Measurements from ENCODE around the gene KDM4B. TPM values are rescaled to one million over a fixed set of nuclear protein-coding genes. Genes with fewer than 3 reads are reported as not detected.

KDM4B gene
- polyA plus RNA-seq, 1 of the 3 experiments (the other 2 are of a cell fraction) = 12.2 TPM

DNA sequence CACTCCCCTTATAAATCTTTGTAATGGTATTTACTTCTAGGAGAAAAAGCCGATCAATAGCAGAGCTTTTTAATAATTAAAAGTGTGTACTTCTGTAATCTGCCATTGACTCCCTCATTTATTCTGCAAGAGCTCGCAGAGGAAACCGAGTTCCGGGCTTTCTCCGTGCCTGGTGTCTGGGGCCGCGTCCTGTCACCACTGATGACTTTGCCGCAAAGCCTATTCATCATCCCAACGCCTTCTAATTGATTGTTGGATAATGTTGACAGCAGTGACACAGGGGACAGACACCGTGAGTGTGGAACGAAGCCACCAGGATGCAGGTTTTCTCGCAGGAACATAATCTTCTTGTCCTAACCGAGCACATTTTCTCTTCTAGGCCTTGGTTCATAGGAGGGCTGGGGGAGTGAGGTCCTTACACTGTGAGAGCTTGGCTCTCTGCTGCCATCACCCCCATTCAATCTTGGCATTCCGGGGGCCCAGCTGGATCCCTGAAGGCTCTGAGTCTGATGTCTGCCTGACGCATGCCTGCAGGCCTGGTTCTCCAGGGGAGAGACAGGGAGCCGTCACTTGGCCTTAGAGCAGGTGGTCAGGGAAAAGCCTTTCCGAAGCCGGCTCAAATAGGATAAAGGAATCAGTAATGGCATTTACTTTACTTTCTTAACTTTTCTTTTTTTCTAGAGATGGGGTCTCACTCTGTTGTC is 110.3 kb downstream of the KDM4B start:
- ChIA-PET CTCF (interaction anchor here (0.9 to 1.9 kb wide), 4 partner anchors 10 to 59 kb away, joined by 3 to 7 read pairs (median 4); no protein-coding TSS in a partner anchor), POLR2A (interaction anchor here (0.6 kb wide), 1 partner anchor 37 kb away, joined by 5 read pairs; no protein-coding TSS in a partner anchor)

DNA sequence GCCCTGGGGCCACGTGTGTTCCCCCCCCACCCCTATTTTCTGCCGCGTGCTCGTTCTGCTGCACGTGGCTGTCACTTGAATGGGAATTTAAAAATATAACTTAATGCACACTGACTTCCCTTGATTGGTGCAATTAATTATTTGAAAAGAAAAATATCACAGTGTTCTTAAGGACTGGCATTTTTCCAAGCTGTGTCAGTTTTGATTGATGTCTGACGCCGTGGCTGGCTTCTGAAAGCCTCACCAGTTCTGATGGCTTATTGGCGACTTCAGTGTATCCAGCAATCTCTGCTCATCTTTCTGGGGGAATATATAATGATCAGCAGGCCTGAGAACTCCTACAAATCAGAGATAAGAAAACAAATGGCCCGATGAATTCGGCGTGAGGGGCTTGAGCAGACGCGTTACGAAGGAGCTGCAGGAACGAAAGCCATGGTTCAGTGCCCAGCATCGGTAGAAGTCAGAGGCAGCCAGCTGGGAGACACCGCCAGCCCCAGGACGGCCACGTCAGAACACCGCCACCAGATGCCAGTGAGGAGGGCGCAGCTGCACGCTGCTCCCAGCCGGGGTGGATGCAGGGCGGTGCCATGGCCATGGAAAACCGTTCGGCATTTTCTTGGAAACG is 111.2 kb downstream of the KDM4B start:
- ChIA-PET POLR2A (no interaction called here), CTCF (interaction anchor here (0.8 to 1.9 kb wide), 7 partner anchors 9 to 58 kb away, joined by 3 to 7 read pairs (median 4); no protein-coding TSS in a partner anchor)
- WGBS (ENCODE audit: low lambda C conversion rate) = 79% methylated on average over 27 of the region's 27 CpGs
- H4K20me1 ChIP-seq (ENCODE audit: insufficient read depth) = 0 out of 2 replicates have a peak, but pooled peaks cover 4% of the 10 kb centered on the region
- H3K9ac ChIP-seq = no peak overlapping the region
- no peak overlapping the region for H3K4me3 ChIP-seq (ENCODE audit: low read depth in 2 of 2, low read length in 1 of 2)
- no peaks in the 10 kb centered on the region for H3K9me3 ChIP-seq
- TF ChIP-seq, protein P1, sequence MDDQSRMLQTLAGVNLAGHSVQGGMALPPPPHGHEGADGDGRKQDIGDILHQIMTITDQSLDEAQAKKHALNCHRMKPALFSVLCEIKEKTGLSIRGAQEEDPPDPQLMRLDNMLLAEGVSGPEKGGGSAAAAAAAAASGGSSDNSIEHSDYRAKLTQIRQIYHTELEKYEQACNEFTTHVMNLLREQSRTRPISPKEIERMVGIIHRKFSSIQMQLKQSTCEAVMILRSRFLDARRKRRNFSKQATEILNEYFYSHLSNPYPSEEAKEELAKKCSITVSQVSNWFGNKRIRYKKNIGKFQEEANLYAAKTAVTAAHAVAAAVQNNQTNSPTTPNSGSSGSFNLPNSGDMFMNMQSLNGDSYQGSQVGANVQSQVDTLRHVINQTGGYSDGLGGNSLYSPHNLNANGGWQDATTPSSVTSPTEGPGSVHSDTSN (IDR thresholded peaks at IDR 0.05) = peak; percentile 54
- TF ChIP-seq EP300 (IDR thresholded peaks at IDR 0.05; ENCODE audit: borderline replicate concordance in 1 of 2, low read depth in 1 of 2, low read length in 1 of 2) (peak in 1 of 2 experiments; percentile 56; a peak in 1 of 4 replicates), FOXJ3 (CRISPR knock-in tag; IDR thresholded peaks at IDR 0.05) (peak; percentile 16; the same call in 1 of the 2 replicates), GATA2 (CRISPR knock-in tag; IDR thresholded peaks at IDR 0.05) (peak; percentile 93), SMC3 (IDR thresholded peaks at IDR 0.05; ENCODE audit: low read depth, low read length) (peak; percentile 8; the same call in 1 of the 2 replicates), POLR2AphosphoS5 (IDR thresholded peaks at IDR 0.05; ENCODE audit: low read depth, low read length) (no peak), RFX5 (IDR thresholded peaks at IDR 0.05; ENCODE audit: low read length) (no peak), MXI1 (IDR thresholded peaks at IDR 0.05; ENCODE audit: low read depth, low read length) (peak; percentile 83), NFIC (IDR thresholded peaks at IDR 0.05; ENCODE audit: borderline replicate concordance) (no peak), GABPA (IDR thresholded peaks at IDR 0.05; ENCODE audit: low read depth) (no peak), RCOR1 (IDR thresholded peaks at IDR 0.05; ENCODE audit: low read length) (peak; percentile 65), RAD21 (IDR thresholded peaks at IDR 0.05; ENCODE audit: low read length) (peak; percentile 43)
- TF ChIP-seq, protein P2, sequence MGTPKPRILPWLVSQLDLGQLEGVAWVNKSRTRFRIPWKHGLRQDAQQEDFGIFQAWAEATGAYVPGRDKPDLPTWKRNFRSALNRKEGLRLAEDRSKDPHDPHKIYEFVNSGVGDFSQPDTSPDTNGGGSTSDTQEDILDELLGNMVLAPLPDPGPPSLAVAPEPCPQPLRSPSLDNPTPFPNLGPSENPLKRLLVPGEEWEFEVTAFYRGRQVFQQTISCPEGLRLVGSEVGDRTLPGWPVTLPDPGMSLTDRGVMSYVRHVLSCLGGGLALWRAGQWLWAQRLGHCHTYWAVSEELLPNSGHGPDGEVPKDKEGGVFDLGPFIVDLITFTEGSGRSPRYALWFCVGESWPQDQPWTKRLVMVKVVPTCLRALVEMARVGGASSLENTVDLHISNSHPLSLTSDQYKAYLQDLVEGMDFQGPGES (IDR thresholded peaks at IDR 0.05; ENCODE audit: low read depth, low read length) = no peak
- no peak overlapping the region for H2AFZ ChIP-seq (ENCODE audit: low read depth)
- H3F3A ChIP-seq (replicated peaks; ENCODE audit: insufficient read depth) = no peaks in the 10 kb centered on the region
- H3K79me2 ChIP-seq (ENCODE audit: insufficient read depth) = no peaks in the 10 kb centered on the region
- peaks cover 3 to 12% of the 10 kb centered on the region in 2 experiments; a peak in 2 of 4 replicates for H3K4me1 ChIP-seq (ENCODE audit: control insufficient read depth in 1 of 2, insufficient read depth in 2 of 2, low read depth in 1 of 2, low read length in 1 of 2)
- peak; percentile 95 for DNase-seq
- no peak overlapping the region for H3K4me2 ChIP-seq
- no peaks in the 10 kb centered on the region for H3K9me2 ChIP-seq
- H3K27ac ChIP-seq (ENCODE audit: low read depth in 2 of 2, low read length in 1 of 2) = peak overlapping the region in 1 of 2 experiments; percentile 69; a peak in 2 of 4 replicates
- no peaks in the 10 kb centered on the region for H3K27me3 ChIP-seq (ENCODE audit: insufficient read depth)
- peaks cover 0 to 56% of the 10 kb centered on the region in 2 experiments for H3K36me3 ChIP-seq (replicated peaks in 1 of 2; ENCODE audit: control insufficient read depth in 1 of 2, insufficient read depth in 2 of 2, low read length in 1 of 2)

More for the DNA sequence above, 110.3 kb downstream of the KDM4B start:
- no peaks in the 10 kb centered on the region for H3K79me2 ChIP-seq (ENCODE audit: insufficient read depth)
- peaks cover 0 to 56% of the 10 kb centered on the region in 2 experiments for H3K36me3 ChIP-seq (replicated peaks in 1 of 2; ENCODE audit: control insufficient read depth in 1 of 2, insufficient read depth in 2 of 2, low read length in 1 of 2)
- DNase-seq = no peak
- H3K9me3 ChIP-seq = no peaks in the 10 kb centered on the region
- H2AFZ ChIP-seq (ENCODE audit: low read depth) = no peak overlapping the region
- H3K9me2 ChIP-seq = no peaks in the 10 kb centered on the region
- TF ChIP-seq RFX5 (IDR thresholded peaks at IDR 0.05; ENCODE audit: low read length) (no peak), FOXJ3 (CRISPR knock-in tag; IDR thresholded peaks at IDR 0.05) (no peak), NFIC (IDR thresholded peaks at IDR 0.05; ENCODE audit: borderline replicate concordance) (no peak), FOSL2 (IDR thresholded peaks at IDR 0.05; ENCODE audit: borderline replicate concordance, low read depth) (no peak), SIN3A (IDR thresholded peaks at IDR 0.05; ENCODE audit: borderline replicate concordance, low read depth, low read length) (no peak), RCOR1 (IDR thresholded peaks at IDR 0.05; ENCODE audit: low read length) (no peak), TCF12 (IDR thresholded peaks at IDR 0.05) (no peak), RXRA (IDR thresholded peaks at IDR 0.05; ENCODE audit: borderline replicate concordance, low read depth) (no peak), GATA2 (CRISPR knock-in tag; IDR thresholded peaks at IDR 0.05) (no peak)
- 0 out of 2 replicates have a peak, but pooled peaks cover 4% of the 10 kb centered on the region for H4K20me1 ChIP-seq (ENCODE audit: insufficient read depth)
- H3K4me3 ChIP-seq (ENCODE audit: low read depth in 2 of 2, low read length in 1 of 2) = no peak overlapping the region
- no peaks in the 10 kb centered on the region for H3K27me3 ChIP-seq (ENCODE audit: insufficient read depth)
- no peaks in the 10 kb centered on the region for H3F3A ChIP-seq (replicated peaks; ENCODE audit: insufficient read depth)
- H3K9ac ChIP-seq = no peak overlapping the region
- peaks cover 3 to 12% of the 10 kb centered on the region in 2 experiments; a peak in 2 of 4 replicates for H3K4me1 ChIP-seq (ENCODE audit: control insufficient read depth in 1 of 2, insufficient read depth in 2 of 2, low read depth in 1 of 2, low read length in 1 of 2)
- WGBS (ENCODE audit: low lambda C conversion rate) = 93% methylated on average over 18 of the region's 18 CpGs
- no peak overlapping the region for H3K4me2 ChIP-seq
- H3K27ac ChIP-seq (ENCODE audit: low read depth in 2 of 2, low read length in 1 of 2) = no peak overlapping the region
